Measurements from ENCODE around the gene PTPRD. TPM values are rescaled to one million over a fixed set of nuclear protein-coding genes. Genes with fewer than 3 reads are reported as not detected.

PTPRD gene
- total RNA-seq, 1 experiment from 2014 or later, result 1.8 TPM

- BruUV-seq (replicated peaks), result no TSS peak
- Mint-ChIP-seq H3K27me3 (ENCODE audit: unreplicated experiment) (no peaks in the 10 kb centered on the region), H3K4me1 (ENCODE audit: low read depth, unreplicated experiment) (no peaks in the 10 kb centered on the region), H3K9me3 (ENCODE audit: low read depth, unreplicated experiment) (peaks cover 8% of the 10 kb centered on the region), H3K36me3 (ENCODE audit: insufficient read depth, unreplicated experiment) (no peaks in the 10 kb centered on the region), H3K4me3 (ENCODE audit: low read depth, unreplicated experiment) (no peak overlapping the region), H3K27ac (ENCODE audit: unreplicated experiment) (no peak overlapping the region)
- no peak for DNase-seq
- intact Hi-C loops (cut with micrococcal nuclease; ENCODE audit: unreplicated experiment), result no loop called here
- CTCF ChIA-PET, result no interaction called here
- no peak for TF ChIP-seq CTCF (IDR thresholded peaks at IDR 0.05; ENCODE audit: unreplicated experiment)
Observed at GRCh38 chr9:10259668-10260067, 353.1 kb downstream of the PTPRD start.

GRCh38 chr9:10255758-10256157 lies 357.0 kb downstream of the PTPRD start:
- BruUV-seq (replicated peaks), result no TSS peak
- H3K36me3 Mint-ChIP-seq (ENCODE audit: insufficient read depth, unreplicated experiment), result no peaks in the 10 kb centered on the region
- H3K4me1 Mint-ChIP-seq (ENCODE audit: low read depth, unreplicated experiment), result no peaks in the 10 kb centered on the region
- no peak overlapping the region for H3K4me3 Mint-ChIP-seq (ENCODE audit: low read depth, unreplicated experiment)
- CTCF ChIA-PET, result no interaction called here
- H3K9me3 Mint-ChIP-seq (ENCODE audit: low read depth, unreplicated experiment), result peaks cover 3% of the 10 kb centered on the region
- no peak overlapping the region for H3K27ac Mint-ChIP-seq (ENCODE audit: unreplicated experiment)
- intact Hi-C loops (cut with micrococcal nuclease; ENCODE audit: unreplicated experiment), result no loop called here
- DNase-seq, result no peak
- no peaks in the 10 kb centered on the region for H3K27me3 Mint-ChIP-seq (ENCODE audit: unreplicated experiment)
- no peak for TF ChIP-seq CTCF (IDR thresholded peaks at IDR 0.05; ENCODE audit: unreplicated experiment)

GRCh38 chr9:10254338-10254737 lies 358.5 kb downstream of the PTPRD start:
- TF ChIP-seq CTCF (IDR thresholded peaks at IDR 0.05; ENCODE audit: unreplicated experiment), result no peak
- Mint-ChIP-seq H3K36me3 (ENCODE audit: insufficient read depth, unreplicated experiment) (no peaks in the 10 kb centered on the region), H3K4me3 (ENCODE audit: low read depth, unreplicated experiment) (no peak overlapping the region), H3K27ac (ENCODE audit: unreplicated experiment) (no peak overlapping the region), H3K27me3 (ENCODE audit: unreplicated experiment) (no peaks in the 10 kb centered on the region), H3K9me3 (ENCODE audit: low read depth, unreplicated experiment) (peaks cover 3% of the 10 kb centered on the region), H3K4me1 (ENCODE audit: low read depth, unreplicated experiment) (no peaks in the 10 kb centered on the region)
- CTCF ChIA-PET, result no interaction called here
- no TSS peak for BruUV-seq (replicated peaks)
- intact Hi-C loops (cut with micrococcal nuclease; ENCODE audit: unreplicated experiment), result no loop called here
- no peak for DNase-seq

GRCh38 chr9:10253341-10253740 lies 359.5 kb downstream of the PTPRD start:
- H3K36me3 Mint-ChIP-seq (ENCODE audit: insufficient read depth, unreplicated experiment), result no peaks in the 10 kb centered on the region
- no peak for TF ChIP-seq CTCF (IDR thresholded peaks at IDR 0.05; ENCODE audit: unreplicated experiment)
- no peaks in the 10 kb centered on the region for H3K27me3 Mint-ChIP-seq (ENCODE audit: unreplicated experiment)

More at GRCh38 chr9:10253341-10253740, 359.5 kb downstream of the PTPRD start:
- CTCF ChIA-PET, result no interaction called here
- Mint-ChIP-seq H3K4me1 (ENCODE audit: low read depth, unreplicated experiment) (no peaks in the 10 kb centered on the region), H3K27ac (ENCODE audit: unreplicated experiment) (no peak overlapping the region), H3K4me3 (ENCODE audit: low read depth, unreplicated experiment) (no peak overlapping the region), H3K9me3 (ENCODE audit: low read depth, unreplicated experiment) (peaks cover 3% of the 10 kb centered on the region)
- BruUV-seq (replicated peaks), result no TSS peak
- DNase-seq, result no peak
- intact Hi-C loops (cut with micrococcal nuclease; ENCODE audit: unreplicated experiment), result no loop called here

Measured in Calu3 (cell line).